Tibial nerve (tissue), 3 donors: ENCODE results near the gene C6orf52.

Experiments used
- CTCF ChIP-seq, 5 experiments: fragments of 200-600 bp in 3 of 5; fragments of 450-650 bp in 2 of 5; sonication (generic) in 3 of 5; IDR thresholded peaks; one replicate each; pipeline ENCODE4 v1.5.1; 2016 to 2019; ENCODE audit warnings: antibody characterized with exemption in 5 of 5, mild to moderate bottlenecking in 3 of 5, moderate library complexity in 2 of 5
- POLR2A ChIP-seq, 2 donors: fragments of 450-650 bp; IDR thresholded peaks; one replicate each; pipeline ENCODE4 v1.6.1; 2017; ENCODE audit warnings: antibody characterized with exemption in 2 of 2, mild to moderate bottlenecking in 2 of 2, moderate library complexity in 2 of 2

- no peak for TF ChIP-seq CTCF (IDR thresholded peaks at IDR 0.05)
- no peak for TF ChIP-seq POLR2A (IDR thresholded peaks at IDR 0.05)
Measured at GRCh38 chr6:10687582-10687981, 6.8 kb downstream of the C6orf52 start.
